Sciatic nerve (tissue), 2 donors: Measurements from ENCODE around the gene STX19. TPM values are rescaled to one million over a fixed set of nuclear protein-coding genes. Genes with fewer than 3 reads are reported as not detected.

Experiments used
- ATAC-seq: fragments of 200-7000 bp; cut with Tn5 transposase; one replicate; pipeline ENCODE4 v1.9.1; 2020; ENCODE audit warnings: mild to moderate bottlenecking, moderate library complexity
- DNase-seq: peaks from one replicate; pipeline ENCODE4 v3.0.0-alpha.2; 2020; ENCODE audit warnings: low spot score
- intact Hi-C: fragments of 100-400 bp; cut with DNase I; formaldehyde crosslinking; loops from one replicate; pipeline ENCODE4 v1.14.2; 2022
- total RNA-seq: library from RNA; stranded (reverse); fragmentation: NEBNext Ultra II Directional; extraction: Animal tissue kit (Norgen Biotek cat#: 25700); gene quantifications from one replicate; pipeline ENCODE4 v1.2.1, GENCODE V29; 2021
- donor health status: DM: no; HTN: no; CAD: no.
- donor health status: DM: no; HTN: no; CAD: no.

Gene STX19
- 0.31 TPM for total RNA-seq

- intact Hi-C loops, result no loop called here
- ATAC-seq (no peak), DNase-seq (no peak)
These were observed at the start of gene STX19 for GRCh38 chr3:94028093-94028837. Gene STX19 (minus strand): TSS chr3:94028597. CDS start chr3:94015269, 13,328 bp downstream.

- no peak for ATAC-seq
- intact Hi-C loops, result no loop called here
- DNase-seq, result no peak
These were observed 47.7 kb upstream of the STX19 start for GRCh38 chr3:94076055-94076454.

GRCh38 chr3:94071713-94072284 lies 43.4 kb upstream of the STX19 start:
- intact Hi-C loops, result no loop called here
- DNase-seq (no peak), ATAC-seq (no peak)

GRCh38 chr3:94070341-94070911 lies 42.0 kb upstream of the STX19 start:
- intact Hi-C loops, result no loop called here
- DNase-seq (no peak), ATAC-seq (no peak)

- DNase-seq, result no peak
- ATAC-seq, result no peak
- intact Hi-C loops, result no loop called here
These were observed 40.9 kb upstream of the STX19 start for GRCh38 chr3:94069194-94069813.

GRCh38 chr3:94066506-94067500 lies 38.4 kb upstream of the STX19 start:
- no peak for ATAC-seq
- intact Hi-C loops, result no loop called here

GRCh38 chr3:94065819-94066480 lies 37.6 kb upstream of the STX19 start:
- intact Hi-C loops, result no loop called here
- DNase-seq (no peak), ATAC-seq (no peak)

More at GRCh38 chr3:94066506-94067500, 38.4 kb upstream of the STX19 start:
- no peak for DNase-seq

- DNase-seq (no peak), ATAC-seq (no peak)
- intact Hi-C loops, result no loop called here
These were observed 36.7 kb upstream of the STX19 start for GRCh38 chr3:94065122-94065521.

GRCh38 chr3:94064243-94064860 lies 36.0 kb upstream of the STX19 start:
- no peak for ATAC-seq
- no peak for DNase-seq
- intact Hi-C loops, result no loop called here

- no peak for ATAC-seq
- no peak for DNase-seq
- intact Hi-C loops, result no loop called here
These were observed 35.2 kb upstream of the STX19 start for GRCh38 chr3:94063496-94064119.

- peak; percentile 96 for ATAC-seq
- peak; percentile 91 for DNase-seq
- intact Hi-C loops, result no loop called here
These were observed 34.4 kb upstream of the STX19 start, which contains the start of the genes DHFR2 and NSUN3 for GRCh38 chr3:94062513-94063404. Gene DHFR2 (minus strand): TSS chr3:94062916. CDS start chr3:94061511, 1,405 bp downstream. Gene NSUN3 (plus strand): TSS chr3:94063061. CDS start chr3:94063127, 66 bp downstream.

- ATAC-seq (no peak), DNase-seq (no peak)
- intact Hi-C loops, result no loop called here
These were observed 32.9 kb upstream of the STX19 start for GRCh38 chr3:94061297-94061696.

GRCh38 chr3:94050546-94050945 lies 22.1 kb upstream of the STX19 start:
- intact Hi-C loops, result no loop called here
- ATAC-seq (no peak), DNase-seq (no peak)

- ATAC-seq, result no peak
- intact Hi-C loops, result no loop called here
These were observed 20.9 kb upstream of the STX19 start for GRCh38 chr3:94049267-94049666.

GRCh38 chr3:94046533-94046932 lies 18.1 kb upstream of the STX19 start:
- ATAC-seq (no peak), DNase-seq (no peak)
- intact Hi-C loops, result no loop called here

More at GRCh38 chr3:94049267-94049666, 20.9 kb upstream of the STX19 start:
- DNase-seq, result no peak
